GM19328 (cell line): ENCODE measurements around the gene GNG14.
A peak's percentile ranks its signal among the peaks of the same experiment; 100 is the strongest.
"Not testable (repeated sequence)": the region's sequence is repeated elsewhere in the genome, so short reads cannot be mapped to it uniquely, and the experiment has no call there.

ENCODE experiments used
- ATAC-seq: cut with Tn5 transposase; IDR thresholded peaks from one replicate; pipeline ENCODE4 v1.9.1; 2021; ENCODE audit warnings: mild to moderate bottlenecking, moderate library complexity; ENCODE audit not compliant: unreplicated experiment

Gene GNG14

GRCh38 chr19:12695096-12695495, 7.3 kb downstream of the GNG14 start:
- ATAC-seq: no peak

- no peak for ATAC-seq
Observed at GRCh38 chr19:12695514-12695913, 7.7 kb downstream of the GNG14 start.

- ATAC-seq: peak; percentile 19
Observed at GRCh38 chr19:12695997-12696365, 8.2 kb downstream of the GNG14 start.

- peak; percentile 73 for ATAC-seq
Observed at GRCh38 chr19:12696366-12697335, 8.9 kb downstream of the GNG14 start, which contains the start of gene FBXW9. Gene FBXW9, minus strand, starts transcription at chr19:12696631. Its CDS starts 50 bp downstream, at chr19:12696581.

GRCh38 chr19:12697425-12697824, 9.6 kb downstream of the GNG14 start:
- ATAC-seq: not testable (repeated sequence)

GRCh38 chr19:12698138-12698537, 10.3 kb downstream of the GNG14 start:
- no peak for ATAC-seq

- no peak for ATAC-seq
Observed at GRCh38 chr19:12701596-12702282, 13.9 kb downstream of the GNG14 start.

GRCh38 chr19:12703046-12703445, 15.2 kb downstream of the GNG14 start:
- ATAC-seq: no peak

- ATAC-seq: no peak
Observed at GRCh38 chr19:12705169-12705568, 17.4 kb downstream of the GNG14 start.

- ATAC-seq: no peak
Observed at GRCh38 chr19:12705654-12706331, 18.0 kb downstream of the GNG14 start.

GRCh38 chr19:12706332-12706718, 18.5 kb downstream of the GNG14 start:
- ATAC-seq: no peak

- no peak for ATAC-seq
Observed at GRCh38 chr19:12708641-12709040, 20.8 kb downstream of the GNG14 start.

GRCh38 chr19:12711187-12711586, 23.4 kb downstream of the GNG14 start:
- ATAC-seq: no peak

- not testable (repeated sequence) for ATAC-seq
Observed at GRCh38 chr19:12712077-12712476, 24.3 kb downstream of the GNG14 start.

GRCh38 chr19:12713304-12713703, 25.5 kb downstream of the GNG14 start:
- ATAC-seq: not testable (repeated sequence)

GRCh38 chr19:12715102-12715501, 27.3 kb downstream of the GNG14 start:
- ATAC-seq: no peak

- ATAC-seq: no peak
Observed at GRCh38 chr19:12715929-12716328, 28.1 kb downstream of the GNG14 start.

- no peak for ATAC-seq
Observed at GRCh38 chr19:12720296-12720695, 32.5 kb downstream of the GNG14 start.

GRCh38 chr19:12720851-12721655, 33.3 kb downstream of the GNG14 start:
- ATAC-seq: no peak
